Measurements from ENCODE around the gene CFAP46.

Gene CFAP46

DNA sequence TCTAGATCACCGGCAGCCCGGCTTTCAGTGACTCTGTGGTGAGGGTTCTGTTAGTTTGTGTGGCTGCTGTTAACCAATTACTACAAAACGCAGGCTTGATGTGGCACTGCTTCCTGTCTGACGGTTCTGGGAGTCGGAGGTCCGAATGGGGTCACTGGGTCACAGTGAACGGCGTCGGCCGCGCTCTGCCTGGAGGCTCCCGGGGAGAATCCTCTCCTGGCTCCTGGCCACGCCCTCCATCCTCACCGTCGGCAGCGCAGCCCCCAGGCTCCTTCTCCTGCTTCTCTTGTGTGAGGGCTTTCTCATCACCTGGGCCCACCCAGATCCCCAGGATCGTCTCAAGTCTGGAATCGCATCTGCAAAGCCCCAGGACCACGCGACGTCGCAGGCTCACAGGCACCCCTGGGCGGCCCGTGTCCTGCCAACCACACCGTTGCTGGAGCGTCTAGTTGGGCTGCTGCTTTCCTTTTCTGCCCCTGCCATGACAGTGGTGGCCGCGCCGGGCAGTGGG, 124.6 kb downstream of the CFAP46 start:
- DNase-seq: no peak

DNA sequence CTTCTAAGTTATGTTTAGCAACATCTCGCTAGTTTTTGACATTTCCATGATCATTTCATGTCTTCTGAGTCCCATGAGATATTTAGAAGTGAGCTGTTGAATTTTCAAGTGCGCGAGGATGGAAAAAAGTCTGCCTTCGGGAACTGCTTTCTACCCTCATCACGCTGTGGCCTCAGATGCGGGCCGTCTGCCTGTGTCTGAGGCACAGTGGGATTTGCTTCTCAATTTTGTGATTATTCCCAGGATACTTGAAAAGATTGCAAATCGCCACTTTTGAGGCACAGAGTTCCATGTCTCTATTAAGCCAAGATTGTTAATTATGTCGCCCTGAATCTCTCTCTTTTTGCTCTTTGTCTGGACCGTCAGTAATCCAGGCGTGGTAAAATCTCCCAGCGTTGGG, 125.7 kb downstream of the CFAP46 start:
- DNase-seq: no peak

GRCh38 chr10:132815168-132815857, 127.1 kb downstream of the CFAP46 start:
- no peak for DNase-seq

GRCh38 chr10:132814469-132814856, 127.9 kb downstream of the CFAP46 start:
- no peak for DNase-seq

DNA sequence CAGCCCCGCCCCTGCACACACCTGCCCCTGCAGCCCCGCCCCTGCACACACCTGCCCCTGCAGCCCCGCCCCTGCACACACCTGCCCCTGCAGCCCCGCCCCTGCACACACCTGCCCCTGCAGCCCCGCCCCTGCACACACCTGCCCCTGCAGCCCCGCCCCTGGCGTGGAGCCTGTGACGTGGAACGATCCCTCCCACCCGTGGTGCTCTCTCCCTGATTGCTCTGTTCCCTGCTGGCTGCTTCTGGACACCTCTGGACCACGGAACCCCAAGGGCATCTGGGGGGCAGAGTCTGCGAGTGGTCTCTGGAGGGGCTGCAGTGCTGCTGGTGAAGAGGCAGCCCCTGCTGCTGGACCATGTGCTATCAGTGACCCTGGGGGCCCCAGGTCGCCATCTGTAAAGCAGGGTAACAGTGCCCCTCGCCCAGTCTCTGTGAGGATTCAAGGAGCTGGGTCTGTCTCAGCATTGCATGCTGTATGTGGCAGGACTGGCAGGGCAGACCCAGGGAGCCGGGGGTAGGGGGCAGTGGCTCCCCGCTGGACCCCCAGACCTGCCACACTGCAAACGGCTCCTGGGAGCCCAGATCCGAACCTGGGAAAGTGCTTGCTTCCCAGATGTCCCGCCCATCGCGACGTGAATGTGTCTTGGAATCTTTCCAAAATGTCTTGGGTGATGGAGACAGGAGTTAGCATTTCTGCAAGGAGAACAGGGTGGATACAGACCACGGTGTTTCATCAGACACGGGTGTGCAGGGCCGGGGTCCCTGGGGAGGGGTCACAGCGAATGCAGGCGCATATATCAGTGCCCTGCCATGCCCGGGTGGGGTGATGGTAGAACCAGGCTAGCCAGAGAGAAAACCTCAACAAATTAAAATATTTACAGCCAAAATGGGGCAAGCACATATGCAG, 128.6 kb downstream of the CFAP46 start:
- no peak for DNase-seq

DNA sequence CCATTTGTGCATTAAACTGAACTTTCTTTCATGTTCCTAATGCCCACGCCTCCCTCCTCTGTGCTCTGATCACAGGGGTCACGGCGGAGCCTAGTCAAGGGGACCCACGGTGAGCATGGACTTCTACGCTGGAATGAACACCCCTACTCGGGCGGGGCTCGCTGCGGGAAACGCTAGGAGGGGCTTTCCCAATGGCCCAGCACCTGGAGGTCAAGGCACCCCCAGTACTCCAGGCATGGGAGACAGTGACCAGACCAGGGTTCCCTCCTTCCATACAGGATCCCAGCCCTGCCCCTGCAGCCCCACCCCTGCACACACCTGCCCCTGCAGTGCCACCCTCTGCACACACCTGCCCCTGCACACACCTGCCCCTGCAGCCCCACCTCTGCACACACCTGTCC, 129.4 kb downstream of the CFAP46 start:
- DNase-seq: no peak

DNA sequence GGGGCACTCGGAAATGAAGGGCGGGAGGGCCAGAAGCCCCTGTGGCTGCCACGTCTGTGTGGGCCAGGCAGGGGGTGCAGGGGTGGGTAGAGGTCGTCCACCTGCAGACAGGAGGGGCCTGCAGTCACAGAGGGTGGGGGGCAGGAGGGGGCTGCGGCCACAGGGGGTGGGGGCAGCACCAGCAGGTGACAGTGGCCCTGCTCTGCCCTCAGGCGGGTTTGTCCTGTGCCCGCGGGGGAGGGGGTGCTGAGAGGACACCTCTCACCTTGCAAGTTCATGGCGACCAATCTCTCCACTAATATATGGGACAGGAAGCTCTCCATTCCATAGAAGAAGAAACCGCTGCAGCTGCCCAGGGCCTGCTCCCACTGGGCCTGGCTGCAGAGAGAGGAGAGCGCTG, 129.8 kb downstream of the CFAP46 start:
- no peak for DNase-seq

DNA sequence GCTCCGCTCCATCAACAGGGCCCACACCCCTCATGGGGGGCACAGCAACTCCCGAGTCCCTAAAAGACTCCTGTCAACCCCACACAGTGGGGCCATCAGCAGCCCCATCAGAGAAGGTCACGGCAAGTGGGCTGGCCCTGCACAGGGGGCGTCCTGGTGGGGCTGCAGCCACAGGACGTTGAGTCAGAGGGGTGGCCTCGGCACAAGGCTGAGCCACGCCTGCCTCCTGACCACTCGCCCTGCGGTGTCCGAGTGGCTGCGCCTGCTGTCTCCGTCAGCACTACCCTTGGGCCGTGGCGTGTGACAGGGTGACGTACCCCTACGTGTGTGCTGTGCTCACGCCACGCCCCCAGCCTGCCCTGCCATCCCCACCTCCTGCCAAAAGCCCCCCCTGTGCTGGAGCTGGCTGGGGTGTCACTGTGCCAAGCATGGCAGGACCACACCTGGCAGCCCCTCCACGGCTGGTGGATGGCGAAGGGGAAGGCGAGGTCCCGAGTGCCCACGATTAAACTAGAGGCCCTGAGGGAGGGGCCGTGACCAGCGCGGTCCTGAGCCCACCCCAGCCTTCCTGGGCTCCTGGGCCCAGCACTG, 130.4 kb downstream of the CFAP46 start:
- DNase-seq: no peak

- DNase-seq: no peak
Measured at GRCh38 chr10:132810807-132811700, 131.3 kb downstream of the CFAP46 start.

DNA sequence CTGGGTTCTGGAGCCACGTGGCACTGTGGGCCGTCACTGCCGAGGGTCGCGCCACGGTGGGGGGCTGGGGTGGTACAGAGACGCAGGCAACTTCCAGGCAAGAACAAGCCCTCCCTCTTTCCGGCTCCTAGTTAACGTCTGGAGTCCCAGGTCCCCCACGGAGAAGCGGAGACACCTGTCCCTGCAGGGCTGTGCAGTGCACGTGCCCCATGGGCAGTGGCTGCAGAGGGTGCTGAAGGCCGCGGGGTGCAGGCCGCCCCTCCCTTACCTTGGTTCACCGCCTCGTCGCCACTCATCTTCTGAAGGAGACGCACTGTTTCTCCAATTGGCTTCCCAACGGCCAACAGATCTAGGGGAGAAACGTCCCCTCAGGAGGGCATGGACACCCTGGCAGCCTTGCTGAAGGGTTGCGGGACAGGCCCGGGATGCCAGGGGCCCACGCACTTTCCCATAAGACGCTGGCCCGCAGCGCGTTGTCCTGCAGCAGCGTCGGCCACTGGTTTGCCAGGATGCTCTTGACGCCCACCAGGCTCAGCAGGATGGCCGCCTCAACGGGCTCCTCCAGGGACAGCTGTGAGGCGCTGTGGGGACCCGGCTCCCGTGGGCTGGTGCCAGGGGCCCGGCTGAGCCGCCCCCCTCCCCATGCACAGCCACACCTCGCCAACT, 132.1 kb downstream of the CFAP46 start:
- DNase-seq: no peak

DNA sequence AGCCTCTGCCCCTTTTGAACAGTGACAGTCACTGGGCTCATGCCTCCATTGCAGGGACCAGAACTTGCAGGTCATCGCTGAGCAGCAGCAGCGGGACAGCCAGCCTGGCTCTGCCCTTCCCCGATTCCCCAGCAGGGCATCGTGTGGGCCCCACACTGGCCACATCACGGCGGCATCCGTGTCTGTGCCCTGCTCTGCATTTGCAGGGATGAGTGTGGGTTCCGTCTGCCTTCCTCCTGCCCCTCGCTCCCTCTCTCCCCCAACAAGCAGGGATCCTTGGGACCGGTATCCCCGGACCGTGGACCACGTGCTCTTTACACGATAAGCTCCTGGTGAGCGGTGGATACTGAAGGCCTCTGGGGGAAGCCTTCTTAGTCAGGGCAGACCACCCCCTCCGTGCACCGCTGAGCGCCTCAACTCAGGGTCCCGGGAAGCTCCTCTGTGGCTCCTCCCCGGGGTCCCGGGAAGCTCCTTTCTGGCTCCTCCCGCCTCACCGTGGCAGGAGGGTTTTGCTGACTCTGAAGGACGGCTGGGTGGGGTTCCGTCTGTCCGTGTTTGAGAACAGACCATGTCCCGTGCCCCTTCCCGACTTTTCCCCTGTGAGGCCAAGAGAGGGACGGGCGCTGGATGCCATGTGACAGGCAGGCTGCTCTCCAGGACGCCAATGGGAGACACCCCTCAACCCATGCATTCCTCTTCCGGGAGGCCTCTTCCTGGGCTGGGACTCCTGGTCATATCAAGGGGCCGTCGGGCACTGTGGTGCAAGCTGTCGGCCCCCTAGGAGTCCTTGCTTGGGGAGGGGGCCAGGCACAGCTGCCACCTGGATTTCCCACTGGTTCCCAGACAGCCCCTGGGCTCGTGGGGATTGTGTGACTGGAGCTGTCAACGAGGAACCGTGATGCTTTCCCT, 132.9 kb downstream of the CFAP46 start:
- no peak for DNase-seq

DNA sequence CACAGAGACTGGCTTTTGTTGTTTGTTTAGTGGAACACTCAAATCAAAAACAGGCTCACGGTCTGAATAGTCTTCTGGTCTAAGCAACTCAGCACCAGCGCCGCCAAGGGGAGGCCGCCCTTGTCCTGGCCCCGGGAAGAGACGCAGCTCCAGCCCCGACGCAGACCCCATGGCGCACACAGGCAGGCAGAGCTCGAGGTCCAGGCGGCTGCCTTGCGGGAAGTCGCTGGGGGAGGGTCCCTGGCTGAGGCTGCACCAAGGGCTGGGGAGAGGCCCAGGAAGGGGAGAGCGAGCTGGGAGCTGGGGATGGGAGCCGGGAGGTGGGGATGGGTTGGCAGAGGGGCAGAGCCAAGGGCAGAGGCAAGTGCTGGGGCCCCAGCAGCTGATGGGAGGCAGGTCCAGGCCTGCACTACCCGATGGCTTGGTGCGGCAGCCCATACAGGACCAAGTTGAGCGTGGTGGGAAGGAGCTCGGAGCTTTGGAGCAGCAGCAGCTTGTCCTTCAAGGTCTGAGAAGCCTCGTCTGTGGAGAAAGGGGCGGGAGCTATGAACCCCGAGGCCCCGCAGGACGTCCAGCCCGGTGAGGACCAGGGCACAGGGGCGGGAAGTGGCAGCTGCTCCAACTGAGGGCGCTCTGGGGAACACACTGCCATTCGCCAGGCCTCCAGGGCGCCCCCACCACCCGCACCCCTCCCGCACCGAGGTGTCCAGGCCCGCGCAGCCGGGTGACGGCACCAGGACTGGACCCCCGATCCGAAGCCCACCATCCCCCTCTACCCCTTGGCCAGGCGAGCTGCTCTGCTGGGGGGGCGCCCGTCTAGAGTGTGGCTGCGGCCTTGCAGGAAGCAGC, 133.8 kb downstream of the CFAP46 start:
- no peak for DNase-seq

DNA sequence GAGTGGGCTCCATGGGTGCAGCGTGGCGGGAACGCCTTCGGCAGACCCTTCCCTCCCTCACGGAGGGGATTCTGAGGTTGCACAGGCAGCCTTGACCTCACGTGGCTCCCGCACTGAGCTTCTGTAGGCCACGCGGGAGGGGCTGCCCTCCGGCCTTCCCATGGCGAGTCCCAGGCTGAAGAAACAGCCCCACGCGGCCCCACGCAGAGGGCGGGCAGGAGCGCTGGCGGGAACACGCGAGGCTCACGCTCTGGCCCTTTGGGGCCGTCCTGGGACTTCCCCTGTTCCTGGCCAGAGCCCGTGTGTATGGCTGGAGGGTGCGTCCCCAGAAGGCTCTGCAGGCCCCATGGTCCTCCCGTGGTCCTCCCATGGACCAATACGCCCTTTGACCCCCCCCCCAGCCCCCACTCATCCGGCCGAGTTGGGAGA, 134.7 kb downstream of the CFAP46 start:
- DNase-seq: no peak

DNA sequence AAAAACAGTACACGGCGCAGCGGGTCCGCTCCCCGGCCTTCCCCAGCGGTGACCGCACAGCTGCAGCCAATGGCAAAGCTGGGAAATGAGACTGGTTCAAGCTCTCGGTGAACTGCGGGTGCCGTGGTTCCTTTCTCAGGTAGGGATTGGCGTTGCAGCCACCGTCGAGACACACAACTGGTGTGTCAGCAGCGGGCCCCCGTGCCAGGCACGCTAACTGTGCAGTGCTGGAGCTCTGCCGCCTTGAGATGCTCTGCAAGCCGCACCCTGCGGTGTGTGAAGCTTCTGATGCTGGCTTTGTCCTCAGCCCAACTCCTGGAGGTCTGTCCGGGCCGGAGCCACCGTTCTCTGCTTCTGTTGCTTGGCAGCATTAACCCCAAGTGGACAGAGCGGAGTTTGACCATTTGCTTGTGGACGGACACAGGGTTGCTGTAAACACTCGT, 135.8 kb downstream of the CFAP46 start:
- no peak for DNase-seq

GRCh38 chr10:132806110-132806509, 136.3 kb downstream of the CFAP46 start:
- DNase-seq: no peak

GRCh38 chr10:132805599-132805998, 136.8 kb downstream of the CFAP46 start:
- no peak for DNase-seq

GRCh38 chr10:132804785-132805426, 137.5 kb downstream of the CFAP46 start:
- DNase-seq: no peak

DNA sequence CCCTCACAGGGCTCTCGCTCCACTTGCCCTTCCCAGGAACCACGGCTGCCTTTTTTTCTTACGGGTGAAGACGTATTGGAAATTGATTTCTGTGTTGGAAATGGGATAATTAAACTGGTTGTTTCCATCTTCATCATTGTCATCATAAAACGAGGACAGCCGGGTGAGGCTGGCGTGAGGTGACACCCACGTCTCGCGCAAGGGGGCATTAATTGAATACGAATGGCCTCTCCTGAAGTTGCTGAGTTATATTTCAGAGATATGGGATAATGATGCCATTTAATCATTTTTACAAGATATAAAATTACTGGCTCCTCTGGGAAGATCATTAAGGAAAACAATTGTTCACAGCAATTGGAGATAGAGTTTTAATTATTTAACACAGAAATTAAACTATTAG, 138.1 kb downstream of the CFAP46 start:
- DNase-seq: no peak

Data from amniotic stem cell (primary cell).